Erythroblast (primary cell): Measurements from ENCODE around the gene GRIN3B.

Experiments
- GATA1 ChIP-seq: IDR thresholded peaks from 2 replicates; pipeline ENCODE4 v1.6.1; 2011; ENCODE audit warnings: low read depth, mild to moderate bottlenecking, control low read depth, low read length, moderate library complexity
- POLR2A ChIP-seq: IDR thresholded peaks from 2 replicates; pipeline ENCODE4 v1.6.1; 2011; ENCODE audit warnings: mild to moderate bottlenecking, low read length

DNA sequence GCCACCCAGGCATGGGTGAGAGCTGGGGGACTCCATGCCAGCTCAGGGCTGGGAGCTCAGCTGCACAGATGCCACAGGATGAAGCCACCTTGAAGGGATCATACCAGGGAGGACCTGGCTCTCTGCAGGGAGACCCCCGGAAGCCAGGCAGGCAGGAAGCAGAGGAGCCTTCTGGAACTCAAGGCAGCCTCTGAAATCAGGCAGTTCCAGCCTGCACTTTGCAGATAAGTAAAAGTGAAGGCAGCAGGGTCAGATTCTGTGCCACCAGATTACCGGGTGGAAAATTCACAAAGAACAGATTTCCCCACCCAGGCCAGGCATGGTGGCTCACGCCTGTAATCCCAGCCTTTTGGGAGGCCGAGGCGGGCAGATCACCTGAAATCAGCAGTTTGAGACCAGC, 18.2 kb downstream of the GRIN3B start:
- TF ChIP-seq POLR2A (no peak), GATA1 (no peak)
